Fibroblast of villous mesenchyme (primary cell): ENCODE data around the gene ZC3H7B. TPM values are rescaled to one million over a fixed set of nuclear protein-coding genes. Genes with fewer than 3 reads are reported as not detected.
"Not testable (repeated sequence)": the region's sequence is repeated elsewhere in the genome, so short reads cannot be mapped to it uniquely, and the experiment has no call there.

ENCODE experiments used
- DNase-seq: peaks from one replicate; pipeline ENCODE4 v3.0.0-alpha.2; 2010; ENCODE audit warnings: low read depth
- H3K4me3 ChIP-seq: 2 replicates; pipeline ENCODE4 v1.5.1; 2011; ENCODE audit warnings: low read depth, mild to moderate bottlenecking, low read length
- total RNA-seq: library from RNA; depleted of rRNA; stranded (reverse); fragments of >200 nt; gene quantifications from 2 replicates; pipeline ENCODE4 v1.2.3, GENCODE V29; 2012
- TF ChIP-seq, protein P1 (sequence below): IDR thresholded peaks from 2 replicates; pipeline ENCODE4 v1.5.1; 2012; ENCODE audit warnings: low read depth, mild to moderate bottlenecking, low read length; ENCODE audit not compliant: insufficient read depth

ZC3H7B gene
- total RNA-seq, 1 donor, result 80.3 TPM

DNA sequence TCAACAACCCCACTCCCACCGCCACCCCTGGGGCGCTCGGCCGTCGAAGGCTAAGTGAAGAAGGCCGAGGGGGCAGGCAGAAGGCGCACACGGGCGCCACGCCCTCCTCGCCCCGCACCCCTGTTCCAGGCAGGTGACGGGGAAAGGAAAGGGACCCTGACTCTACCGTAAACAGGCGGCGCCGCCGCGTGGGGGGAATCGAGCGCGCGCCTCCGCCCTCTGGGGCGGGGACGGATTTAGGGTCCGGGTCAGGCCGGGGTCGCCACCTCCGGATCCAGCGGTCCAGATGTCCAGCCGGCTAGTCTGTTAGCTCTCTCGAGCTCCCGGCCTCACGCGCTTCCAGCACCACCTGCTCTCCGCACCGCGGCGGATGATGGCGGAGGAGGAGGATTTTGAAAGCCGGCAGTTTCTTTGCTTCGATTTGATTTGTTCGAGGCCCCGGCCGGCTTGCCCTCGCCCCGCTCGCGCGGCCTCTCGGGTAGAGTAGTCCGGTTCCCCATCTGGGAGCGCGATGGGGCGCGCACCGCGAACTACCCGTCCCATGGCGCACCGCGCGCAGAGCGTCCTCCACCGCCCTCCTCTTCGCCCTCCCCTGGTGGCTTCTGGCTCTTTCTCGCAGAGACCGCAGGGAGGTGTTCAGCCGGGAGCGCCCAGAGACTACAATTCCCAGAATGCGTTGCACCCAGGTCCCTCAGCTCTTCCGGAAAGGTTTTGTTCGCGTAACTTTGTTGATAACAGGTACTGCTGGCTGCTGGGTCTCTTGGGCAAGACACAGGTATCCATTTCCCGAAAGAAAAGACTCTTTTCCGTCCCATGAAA is 15.3 kb upstream of the ZC3H7B start, which contains the start of gene RANGAP1:
TSS of gene RANGAP1 (minus strand) at position 368 of the 819 bp plus-strand sequence. CDS start 5,143 bp downstream, outside the sequence.
- peak; percentile 98 for DNase-seq
- peak within 1 kb of the TSS; percentile 82 for H3K4me3 ChIP-seq
- TF ChIP-seq, protein P1, sequence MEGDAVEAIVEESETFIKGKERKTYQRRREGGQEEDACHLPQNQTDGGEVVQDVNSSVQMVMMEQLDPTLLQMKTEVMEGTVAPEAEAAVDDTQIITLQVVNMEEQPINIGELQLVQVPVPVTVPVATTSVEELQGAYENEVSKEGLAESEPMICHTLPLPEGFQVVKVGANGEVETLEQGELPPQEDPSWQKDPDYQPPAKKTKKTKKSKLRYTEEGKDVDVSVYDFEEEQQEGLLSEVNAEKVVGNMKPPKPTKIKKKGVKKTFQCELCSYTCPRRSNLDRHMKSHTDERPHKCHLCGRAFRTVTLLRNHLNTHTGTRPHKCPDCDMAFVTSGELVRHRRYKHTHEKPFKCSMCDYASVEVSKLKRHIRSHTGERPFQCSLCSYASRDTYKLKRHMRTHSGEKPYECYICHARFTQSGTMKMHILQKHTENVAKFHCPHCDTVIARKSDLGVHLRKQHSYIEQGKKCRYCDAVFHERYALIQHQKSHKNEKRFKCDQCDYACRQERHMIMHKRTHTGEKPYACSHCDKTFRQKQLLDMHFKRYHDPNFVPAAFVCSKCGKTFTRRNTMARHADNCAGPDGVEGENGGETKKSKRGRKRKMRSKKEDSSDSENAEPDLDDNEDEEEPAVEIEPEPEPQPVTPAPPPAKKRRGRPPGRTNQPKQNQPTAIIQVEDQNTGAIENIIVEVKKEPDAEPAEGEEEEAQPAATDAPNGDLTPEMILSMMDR, result peak; percentile 32

DNA sequence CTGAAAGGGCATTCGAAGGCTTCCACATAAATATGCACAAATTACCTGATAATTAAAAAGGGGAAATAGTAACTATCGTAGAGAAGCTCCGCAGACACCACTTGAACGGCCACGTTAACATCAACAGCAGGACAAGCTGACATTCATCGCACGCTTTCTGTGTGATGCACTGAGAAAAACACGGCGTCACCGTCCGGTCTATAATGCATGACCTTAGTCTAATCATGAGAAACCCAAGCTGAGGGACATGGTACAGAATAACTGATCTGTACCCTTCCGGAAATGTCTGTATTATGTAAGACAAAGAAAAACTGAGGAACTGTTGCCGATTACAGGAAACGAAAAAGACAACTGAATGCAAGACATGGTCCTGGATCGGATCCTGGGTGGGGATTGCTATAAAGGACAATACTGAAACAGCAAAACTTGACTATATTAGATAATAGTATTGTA is 14.7 kb upstream of the ZC3H7B start:
- no peak for DNase-seq
- H3K4me3 ChIP-seq, result peak overlapping the region; percentile 76
- TF ChIP-seq, protein P1, result no peak

DNA sequence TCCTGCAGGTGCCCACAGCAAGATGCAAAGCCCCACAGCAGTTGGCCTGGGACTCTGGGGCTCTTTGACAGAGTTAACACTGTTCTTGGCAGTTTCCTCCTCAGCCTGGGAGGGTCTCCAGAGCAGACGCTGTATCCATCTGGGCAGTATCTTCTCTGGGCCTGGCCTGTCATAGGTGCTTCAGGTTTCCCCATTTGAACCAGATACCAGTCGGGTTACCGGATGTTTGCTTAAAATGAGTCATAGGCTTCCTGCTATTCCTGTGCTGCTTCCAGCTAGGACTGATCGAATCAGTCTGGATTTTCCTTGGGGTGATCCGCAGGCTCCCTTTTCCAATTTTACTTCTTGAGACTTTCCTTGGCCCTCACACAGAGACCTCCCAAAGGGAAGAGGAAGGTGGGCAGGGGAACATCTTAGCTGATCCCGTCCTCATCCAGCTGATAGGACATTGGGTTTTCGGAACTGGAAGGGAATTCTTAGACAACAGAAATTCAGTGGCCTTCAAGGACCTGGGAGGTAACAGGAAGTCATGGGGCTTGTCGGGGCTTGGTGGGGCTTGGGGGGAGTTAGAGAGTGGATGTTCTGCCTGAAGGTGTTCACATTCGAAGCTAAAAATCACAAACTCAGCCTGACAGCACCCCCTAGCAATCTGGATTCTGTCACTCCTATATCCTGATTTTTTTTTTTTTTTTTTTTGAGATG is 12.9 kb upstream of the ZC3H7B start:
- DNase-seq, result peak; percentile 85
- H3K4me3 ChIP-seq, result no peak overlapping the region

DNA sequence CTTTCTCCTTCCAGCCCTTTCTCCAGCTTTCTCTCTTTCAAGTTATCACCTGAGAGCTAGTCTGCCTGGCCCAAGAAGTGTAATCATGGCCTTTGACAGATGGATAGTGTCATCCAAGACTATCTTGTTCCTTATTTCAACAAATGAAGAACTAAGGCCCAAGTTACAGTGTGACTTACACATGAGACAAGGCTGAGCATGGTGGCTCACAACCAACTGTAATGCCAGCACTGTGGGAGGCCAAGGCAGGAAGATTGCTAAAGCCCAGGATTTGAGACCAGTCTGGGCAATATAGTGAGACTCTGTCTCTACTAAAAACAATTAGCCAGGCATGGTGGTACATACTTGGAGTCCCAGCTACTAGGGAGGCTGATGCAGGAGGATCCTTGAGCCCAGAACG is 11.7 kb upstream of the ZC3H7B start:
- DNase-seq, result no peak
- no peak overlapping the region for H3K4me3 ChIP-seq
- TF ChIP-seq, protein P1, result no peak

More for the DNA sequence above, 12.9 kb upstream of the ZC3H7B start:
- TF ChIP-seq, protein P1, result no peak

DNA sequence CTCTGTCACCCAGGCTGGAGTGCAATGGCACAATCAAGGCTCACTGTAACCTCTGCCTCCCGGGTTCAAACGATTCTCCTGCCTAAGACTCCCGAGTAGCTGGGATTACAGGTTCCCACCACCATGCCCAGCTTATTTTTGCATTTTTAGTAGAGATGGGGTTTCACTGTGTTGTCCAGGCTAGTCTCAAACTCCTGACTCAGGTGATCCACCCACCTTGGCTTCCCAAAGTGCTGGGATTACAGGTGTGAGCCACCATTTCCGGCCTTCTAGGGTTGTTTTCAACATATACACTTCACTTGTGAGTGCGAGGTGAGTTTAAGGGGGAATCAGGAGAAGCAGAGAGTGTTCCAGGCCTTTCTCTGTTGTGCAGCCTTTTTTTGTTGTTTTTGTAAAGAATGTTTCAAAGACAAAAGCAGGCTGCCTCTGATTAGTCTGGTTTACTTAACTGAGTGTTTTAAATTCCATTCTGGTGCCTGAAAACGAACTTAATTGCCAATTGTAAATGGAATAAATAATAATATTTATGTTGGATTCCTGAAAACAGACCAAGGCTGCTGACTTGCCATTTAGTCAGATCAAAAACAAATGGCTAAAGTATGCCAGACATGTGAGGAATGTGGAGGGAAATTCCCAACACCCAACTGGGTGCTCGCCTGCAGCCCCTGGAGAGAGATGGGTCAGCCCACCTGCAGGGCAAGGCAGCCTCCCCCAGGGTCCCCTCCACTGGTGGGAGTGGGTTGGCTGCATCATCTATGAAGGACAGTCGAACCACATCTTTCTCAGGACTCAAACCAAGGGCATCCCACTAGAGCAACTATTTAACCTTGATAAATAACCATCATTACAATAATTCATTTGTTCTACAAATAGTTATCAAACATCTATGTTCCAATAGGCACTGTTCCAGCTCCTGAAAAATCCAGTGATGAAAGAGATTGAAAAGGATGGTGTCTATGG is 10.8 kb upstream of the ZC3H7B start:
- TF ChIP-seq, protein P1, result no peak
- H3K4me3 ChIP-seq, result no peak overlapping the region
- peak; percentile 79 for DNase-seq

DNA sequence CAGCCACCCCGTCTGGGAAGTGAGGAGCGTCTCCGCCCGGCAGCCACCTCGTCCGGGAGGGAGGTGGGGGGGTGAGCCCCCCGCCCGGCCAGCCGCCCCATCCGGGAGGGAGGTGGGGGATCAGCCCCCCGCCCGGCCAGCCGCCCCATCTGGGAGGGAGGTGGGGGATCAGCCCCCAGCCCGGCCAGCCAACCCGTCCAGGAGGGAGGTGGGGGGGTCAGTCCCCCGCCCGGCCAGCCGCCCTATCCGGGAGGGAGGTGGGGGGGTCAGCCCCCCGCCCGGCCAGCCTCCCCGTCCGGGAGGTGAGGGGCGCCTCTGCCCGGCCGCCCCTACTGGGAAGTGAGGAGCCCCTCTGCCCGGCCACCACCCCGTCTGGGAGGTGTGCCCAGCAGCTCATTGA is 6.5 kb upstream of the ZC3H7B start:
- not testable (repeated sequence) for H3K4me3 ChIP-seq, DNase-seq
